GM21723 (cell line): ENCODE results near the gene TMEM217.
"Not testable (repeated sequence)": the region's sequence is repeated elsewhere in the genome, so short reads cannot be mapped to it uniquely, and the experiment has no call there.

Source experiments
- ATAC-seq: cut with Tn5 transposase; IDR thresholded peaks from one replicate; pipeline ENCODE4 v1.9.1; 2021; ENCODE audit warnings: mild to moderate bottlenecking, moderate library complexity; ENCODE audit not compliant: unreplicated experiment

The TMEM217 gene

GRCh38 chr6:37257634-37258404 is at the start of gene TMEM217, which contains the start of gene TBC1D22B:
TMEM217 (minus strand) TSS chr6:37258144; CDS start chr6:37219030, 39,114 bp downstream.
TBC1D22B (plus strand) TSS chr6:37257772; CDS start chr6:37257918, 146 bp downstream.
- ATAC-seq, result peak; percentile 97

GRCh38 chr6:37307484-37307883 is 49.5 kb upstream of the TMEM217 start:
- not testable (repeated sequence) for ATAC-seq

DNA sequence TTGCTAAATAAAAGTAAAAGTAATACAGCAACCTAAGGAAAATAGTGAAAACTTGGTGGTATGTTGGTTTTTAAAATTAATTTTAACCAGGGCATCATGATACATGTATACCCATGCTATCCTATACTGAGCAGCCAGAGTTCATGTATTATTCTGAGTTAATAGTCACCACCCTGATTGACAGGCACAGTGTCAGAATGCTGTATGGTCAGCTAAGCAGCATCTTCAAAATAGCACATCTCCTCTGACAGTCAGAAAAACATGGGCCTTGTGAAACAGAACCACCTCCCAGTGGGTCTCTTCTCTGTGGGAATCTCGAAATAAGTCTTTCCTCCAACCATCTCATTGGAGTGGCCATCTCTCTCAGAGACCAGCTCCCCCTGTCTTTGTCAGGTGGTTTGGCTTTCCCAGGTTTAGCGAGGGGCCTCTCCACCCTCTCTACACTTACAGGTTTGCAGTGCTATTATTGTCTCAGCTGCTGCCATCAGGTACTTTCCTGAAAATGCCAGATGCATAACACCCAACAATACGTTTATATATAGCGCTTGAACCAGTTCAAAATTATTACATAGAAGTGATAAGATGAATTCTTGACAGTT is 48.8 kb upstream of the TMEM217 start:
- no peak for ATAC-seq

- ATAC-seq, result no peak
Measured at GRCh38 chr6:37305841-37306425, 48.0 kb upstream of the TMEM217 start.

GRCh38 chr6:37304766-37305165 is 46.8 kb upstream of the TMEM217 start:
- ATAC-seq, result no peak

DNA sequence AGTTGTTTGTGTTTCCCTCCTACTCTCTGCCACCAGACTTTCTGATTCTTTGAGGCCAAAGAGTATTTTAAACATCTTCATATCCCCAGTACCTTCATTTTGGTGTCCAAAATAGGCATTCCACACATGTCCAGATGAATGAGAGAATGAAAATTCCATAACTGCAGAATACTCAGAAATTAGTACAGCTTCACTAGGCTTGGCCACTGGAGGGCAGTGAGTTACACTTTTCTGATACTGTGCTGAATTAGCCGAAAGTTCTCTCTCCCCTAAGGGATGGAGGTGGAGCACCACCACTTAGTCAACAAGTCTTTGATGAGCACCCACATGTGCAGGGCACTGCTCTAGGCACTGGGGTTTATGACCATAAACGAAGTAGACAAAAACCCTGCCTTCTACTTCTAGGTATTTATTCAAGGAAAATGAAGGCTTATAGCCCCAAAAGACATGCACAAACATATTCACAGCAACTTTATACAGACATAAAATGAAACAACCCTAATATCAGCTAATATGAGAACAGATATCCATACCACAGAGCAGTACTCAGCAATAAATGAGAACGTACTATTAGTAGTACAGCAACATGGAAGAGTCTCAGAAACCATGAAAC is 46.1 kb upstream of the TMEM217 start:
- ATAC-seq, result no peak

DNA sequence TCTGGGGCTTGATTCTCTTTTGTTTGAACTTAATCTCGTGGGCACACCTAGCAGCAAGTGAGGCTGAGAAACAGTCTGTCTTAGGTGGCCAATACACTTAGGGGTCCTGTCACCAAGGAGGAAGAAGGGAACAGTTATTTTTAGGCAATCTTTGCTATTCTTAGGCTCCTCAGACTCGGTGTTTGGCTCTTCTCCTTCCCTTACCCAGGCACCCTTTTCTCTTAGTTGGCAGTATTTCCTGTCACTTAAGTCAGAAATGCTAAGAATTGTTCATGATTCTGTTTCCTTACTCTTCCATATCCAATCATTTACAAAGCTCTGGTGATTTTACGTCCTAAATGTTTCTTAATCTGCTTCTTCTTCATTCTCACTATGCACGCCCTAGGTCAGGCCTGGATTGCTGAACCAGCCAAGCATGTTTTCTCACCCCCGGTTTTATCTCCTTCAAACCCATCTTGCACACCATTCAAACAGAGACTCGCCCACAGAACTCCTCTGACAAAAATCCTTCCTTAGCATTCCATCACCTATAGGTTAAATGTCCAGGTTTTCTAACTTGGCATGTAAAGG is 45.2 kb upstream of the TMEM217 start:
- ATAC-seq, result no peak

GRCh38 chr6:37302086-37302686 is 44.2 kb upstream of the TMEM217 start:
- no peak for ATAC-seq

GRCh38 chr6:37299990-37300389 is 42.0 kb upstream of the TMEM217 start:
- ATAC-seq, result no peak

GRCh38 chr6:37298958-37299357 is 41.0 kb upstream of the TMEM217 start:
- ATAC-seq, result no peak

GRCh38 chr6:37297637-37298036 is 39.7 kb upstream of the TMEM217 start:
- not testable (repeated sequence) for ATAC-seq

- ATAC-seq, result no peak
Measured at GRCh38 chr6:37293426-37293825, 35.5 kb upstream of the TMEM217 start.

- ATAC-seq, result no peak
Measured at GRCh38 chr6:37289931-37290330, 32.0 kb upstream of the TMEM217 start.

- ATAC-seq, result no peak
Measured at GRCh38 chr6:37288247-37288646, 30.3 kb upstream of the TMEM217 start.

GRCh38 chr6:37287519-37288157 is 29.7 kb upstream of the TMEM217 start:
- peak; percentile 66 for ATAC-seq

- ATAC-seq, result no peak
Measured at GRCh38 chr6:37285861-37286311, 27.9 kb upstream of the TMEM217 start.

DNA sequence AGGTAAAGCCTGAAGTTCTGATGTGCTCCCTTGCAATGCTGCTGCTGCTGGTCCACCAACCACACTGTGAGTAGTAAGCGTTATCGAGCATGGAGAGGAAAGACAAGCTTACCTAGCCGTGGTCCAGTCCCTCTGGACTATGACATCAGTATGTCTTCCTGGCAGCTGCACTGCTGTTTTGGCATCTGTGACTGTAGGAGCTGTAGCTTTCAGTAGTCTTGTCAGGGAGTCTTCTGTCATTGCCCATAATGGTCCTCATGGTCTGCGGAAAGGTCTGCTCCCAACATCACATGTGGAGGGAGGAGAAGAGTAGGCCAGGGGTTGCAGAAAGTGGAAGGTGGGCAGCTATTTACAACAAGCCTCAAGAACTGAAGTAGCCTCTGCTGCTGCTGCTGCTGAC is 26.8 kb upstream of the TMEM217 start:
- no peak for ATAC-seq

- ATAC-seq, result no peak
Measured at GRCh38 chr6:37283671-37284151, 25.8 kb upstream of the TMEM217 start.

DNA sequence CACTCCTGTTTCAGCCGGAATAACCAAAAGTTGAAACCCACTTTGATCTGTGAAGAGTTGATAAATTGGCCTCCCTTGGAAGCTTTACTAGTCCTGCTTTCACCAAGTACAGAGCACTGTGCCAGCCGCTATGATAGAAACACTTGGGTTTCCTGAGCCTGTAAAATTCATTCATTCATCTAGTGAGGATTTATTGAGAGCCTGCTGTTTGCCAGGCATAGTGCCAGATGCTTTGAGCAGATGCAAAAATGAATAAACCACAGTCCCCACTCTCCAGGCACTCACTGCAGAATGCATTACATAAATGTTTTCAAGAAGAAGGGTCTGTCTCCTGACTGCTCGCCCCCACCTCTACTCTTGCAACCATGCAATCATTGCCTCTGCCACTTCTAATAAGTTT is 25.3 kb upstream of the TMEM217 start:
- ATAC-seq, result no peak

DNA sequence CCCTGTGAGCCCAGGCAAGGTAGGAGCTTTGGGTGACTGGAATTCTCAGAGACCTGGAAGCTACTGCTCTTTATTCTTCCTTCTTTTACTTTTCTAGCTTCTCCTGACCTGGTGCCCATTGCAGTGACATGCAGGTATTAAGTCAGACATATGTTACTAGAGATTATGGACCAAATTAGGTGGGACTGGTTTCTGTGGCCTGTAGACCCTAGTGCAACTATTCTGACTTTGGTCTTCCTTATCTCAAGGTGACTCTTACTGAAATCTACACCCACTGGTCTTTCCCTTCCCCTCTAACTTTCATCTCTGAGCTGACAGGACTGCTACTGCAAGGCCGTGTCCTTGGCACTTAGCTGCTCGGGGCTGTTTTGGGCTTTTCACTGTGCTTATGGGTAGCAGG is 24.4 kb upstream of the TMEM217 start:
- no peak for ATAC-seq
